ENCODE measurements around the gene AATF.

Gene AATF

DNA sequence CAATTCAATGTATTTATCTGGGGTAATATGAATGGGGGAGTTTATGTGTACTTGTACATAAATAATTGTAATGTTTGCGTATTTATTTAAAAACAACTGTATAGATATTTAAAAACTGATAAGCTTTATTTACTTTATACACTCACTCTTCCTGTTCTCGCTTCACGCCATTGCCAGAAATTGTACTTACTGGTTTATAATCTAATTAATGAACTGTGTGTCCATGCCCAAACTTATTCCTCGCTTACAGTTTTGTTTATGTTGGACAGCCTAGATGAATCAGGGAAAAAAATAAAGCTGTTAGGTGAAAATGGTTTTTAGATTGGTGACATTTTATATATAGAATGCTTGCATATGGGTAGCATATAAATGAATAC lies 30.8 kb downstream of the AATF start:
- no peak for DNase-seq (ENCODE audit: low read depth)

GRCh38 chr17:36980280-36980761 lies 31.6 kb downstream of the AATF start:
- no peak for DNase-seq (ENCODE audit: low read depth)

DNA sequence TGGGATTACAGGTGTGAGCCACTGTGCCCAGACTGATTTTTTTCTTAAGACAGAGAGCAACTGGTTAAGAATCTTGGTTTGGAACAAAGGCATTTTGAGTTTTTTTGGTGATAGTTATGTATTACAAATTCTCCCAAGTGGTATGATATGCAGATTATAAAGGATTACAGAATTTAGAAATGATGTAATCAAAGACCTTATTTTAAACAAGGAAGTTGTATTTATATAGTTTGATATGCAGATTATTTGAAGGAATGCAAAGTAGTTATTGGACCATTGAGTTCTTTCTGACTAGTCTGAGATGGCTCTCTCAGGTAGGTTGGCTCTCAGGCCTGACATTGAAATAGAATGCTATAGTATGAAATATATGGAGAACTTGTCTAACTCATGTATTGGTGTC lies 34.9 kb downstream of the AATF start:
- no peak for DNase-seq (ENCODE audit: low read depth)

- DNase-seq (ENCODE audit: low read depth) = no peak
Measured at GRCh38 chr17:36989173-36989572, 40.4 kb downstream of the AATF start.

DNA sequence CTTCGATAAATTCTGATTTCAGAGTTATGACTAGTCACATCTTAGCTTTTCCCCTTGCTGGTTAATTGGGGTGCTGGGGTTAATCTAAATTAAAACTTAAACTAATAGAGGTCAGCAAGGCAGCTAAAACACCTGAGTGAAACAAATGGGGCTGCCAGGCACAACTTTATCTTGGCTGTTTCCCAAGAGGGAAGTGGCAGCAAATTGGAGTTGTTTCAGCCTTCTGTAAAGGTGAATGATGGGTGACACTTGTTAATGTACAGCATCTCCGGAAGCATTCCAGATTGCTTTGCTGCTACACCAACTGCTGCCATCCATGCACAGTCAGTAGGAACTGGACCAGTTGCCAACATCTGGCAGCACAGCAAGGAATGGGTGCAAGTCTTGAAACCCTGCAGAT lies 43.9 kb downstream of the AATF start:
- no peak for DNase-seq (ENCODE audit: low read depth)

GRCh38 chr17:36993227-36993626 lies 44.5 kb downstream of the AATF start:
- no peak for DNase-seq (ENCODE audit: low read depth)

GRCh38 chr17:36994438-36994837 lies 45.7 kb downstream of the AATF start:
- DNase-seq (ENCODE audit: low read depth) = no peak

GRCh38 chr17:36999471-36999870 lies 50.7 kb downstream of the AATF start:
- DNase-seq (ENCODE audit: low read depth) = no peak

DNA sequence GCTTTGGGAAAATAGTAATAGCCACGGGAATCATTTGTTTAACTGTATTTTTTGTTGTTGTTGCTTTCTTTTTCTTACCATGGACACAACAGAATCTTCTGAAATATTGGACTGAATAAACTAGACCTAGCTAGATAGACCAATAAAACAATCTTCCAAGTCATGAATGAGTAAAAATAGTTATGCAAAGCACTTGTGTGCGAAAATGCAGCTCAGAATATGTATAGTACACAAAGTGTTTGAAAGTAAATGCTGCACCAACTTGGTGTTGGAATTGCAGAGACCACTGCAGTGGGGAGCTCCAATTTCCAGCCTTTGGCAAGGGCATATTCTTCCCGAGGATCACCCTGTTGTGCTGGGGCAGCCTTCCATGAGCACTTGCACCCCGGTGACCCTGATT lies 68.0 kb downstream of the AATF start:
- no peak for DNase-seq (ENCODE audit: low read depth)

DNA sequence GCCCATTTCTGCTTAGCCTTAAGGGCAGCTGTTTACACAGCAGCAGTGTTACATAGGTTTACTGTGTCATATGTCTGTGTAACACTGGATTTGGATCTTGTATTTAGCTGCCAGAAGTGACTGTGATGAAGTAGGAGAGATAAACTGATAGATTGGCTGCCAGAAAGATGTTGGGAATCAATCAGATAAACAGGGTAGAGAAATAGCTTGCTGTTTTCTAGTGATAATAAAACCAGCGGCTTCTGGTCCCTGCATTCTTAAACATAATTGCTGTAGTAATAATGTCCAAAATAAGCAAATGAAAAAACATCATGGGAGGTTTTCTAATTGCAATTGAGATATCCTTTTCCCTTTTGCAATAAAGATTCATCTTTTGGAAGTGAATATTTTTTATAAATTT lies 68.7 kb downstream of the AATF start:
- no peak for DNase-seq (ENCODE audit: low read depth)

DNA sequence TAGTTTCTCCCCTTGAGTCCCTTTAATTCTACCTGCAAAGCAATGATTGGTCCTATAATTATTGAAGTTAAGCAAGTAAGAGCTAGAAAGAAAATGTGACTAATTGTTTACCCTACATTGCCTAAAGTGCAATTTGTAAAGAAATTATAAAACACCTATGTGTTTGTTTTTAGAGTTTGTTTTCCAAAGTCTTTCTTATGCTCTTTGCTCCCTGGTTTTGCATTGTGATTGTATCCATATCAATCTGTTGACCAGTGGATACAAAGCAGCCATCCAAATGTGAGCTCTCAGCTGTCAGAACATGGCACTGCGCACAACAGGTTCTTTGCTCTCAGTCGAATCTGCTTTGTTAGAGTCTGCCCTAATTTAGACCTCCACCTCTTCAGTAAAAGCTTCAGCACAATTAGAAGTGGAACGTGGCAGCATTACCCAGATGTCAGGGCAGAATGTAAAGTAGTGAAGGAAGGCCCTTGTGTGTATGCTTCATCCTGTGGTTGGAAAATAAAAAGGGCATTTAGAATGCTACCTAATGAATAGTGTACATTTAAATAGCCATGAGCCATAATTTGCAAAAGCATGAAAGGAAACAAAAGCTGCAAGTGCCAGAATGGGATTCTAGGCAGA lies 70.5 kb downstream of the AATF start:
- DNase-seq (ENCODE audit: low read depth) = no peak

GRCh38 chr17:37019741-37020129 lies 71.0 kb downstream of the AATF start:
- DNase-seq (ENCODE audit: low read depth) = no peak

- no peak for DNase-seq (ENCODE audit: low read depth)
Measured at GRCh38 chr17:37024181-37024637, 75.5 kb downstream of the AATF start.

DNA sequence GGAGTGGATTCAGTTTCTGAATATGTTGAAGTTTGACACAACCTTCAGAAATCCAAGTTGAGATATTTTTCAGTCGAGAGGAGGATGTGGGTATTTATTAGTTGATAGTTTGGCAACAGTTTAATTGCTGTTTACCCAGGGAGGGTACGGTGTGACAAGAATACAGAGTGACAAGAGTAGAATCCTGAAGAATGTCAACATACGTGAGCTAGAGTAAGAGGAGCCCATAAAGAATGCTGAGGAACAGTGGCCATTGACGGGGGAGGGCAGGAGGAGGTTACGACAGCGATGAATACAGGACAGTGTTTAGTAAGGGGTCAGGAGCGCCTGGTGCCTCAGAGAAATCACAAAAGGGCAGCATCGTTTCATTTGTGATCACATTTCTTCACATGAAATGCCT lies 76.5 kb downstream of the AATF start:
- DNase-seq (ENCODE audit: low read depth) = no peak

DNA sequence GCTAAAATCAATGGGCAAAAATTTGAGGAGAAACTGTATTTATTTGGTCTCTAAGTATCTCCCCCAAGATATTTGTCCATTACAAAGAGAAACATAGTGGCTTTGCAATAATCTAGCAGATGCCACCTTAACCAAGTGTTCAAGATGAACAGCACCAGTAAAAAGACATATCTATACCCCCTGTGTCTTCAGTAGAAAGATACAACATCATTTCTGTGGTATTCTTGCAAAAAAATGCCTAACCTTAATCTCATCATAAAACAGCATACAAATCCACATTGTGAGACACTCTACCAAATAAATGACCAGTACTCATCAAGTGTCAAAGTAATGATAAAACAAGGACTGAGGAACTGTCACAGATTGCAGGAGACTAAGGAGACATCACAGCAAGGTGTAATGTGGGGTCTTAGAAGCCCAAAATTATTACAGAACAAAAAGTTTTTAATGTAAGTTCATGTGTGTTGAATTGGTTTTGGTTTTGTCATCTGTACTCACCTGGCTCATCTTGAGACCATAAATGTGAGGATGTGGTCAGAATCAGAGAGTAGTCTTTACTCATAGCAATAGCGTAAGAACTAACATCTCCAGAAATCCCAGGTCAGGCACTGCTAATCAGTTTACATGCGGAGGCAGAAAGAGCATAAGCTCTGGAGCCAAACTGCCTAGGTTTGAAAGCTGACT lies 77.2 kb downstream of the AATF start:
- DNase-seq (ENCODE audit: low read depth) = no peak

- no peak for DNase-seq (ENCODE audit: low read depth)
Measured at GRCh38 chr17:37026531-37026869, 77.7 kb downstream of the AATF start.

DNA sequence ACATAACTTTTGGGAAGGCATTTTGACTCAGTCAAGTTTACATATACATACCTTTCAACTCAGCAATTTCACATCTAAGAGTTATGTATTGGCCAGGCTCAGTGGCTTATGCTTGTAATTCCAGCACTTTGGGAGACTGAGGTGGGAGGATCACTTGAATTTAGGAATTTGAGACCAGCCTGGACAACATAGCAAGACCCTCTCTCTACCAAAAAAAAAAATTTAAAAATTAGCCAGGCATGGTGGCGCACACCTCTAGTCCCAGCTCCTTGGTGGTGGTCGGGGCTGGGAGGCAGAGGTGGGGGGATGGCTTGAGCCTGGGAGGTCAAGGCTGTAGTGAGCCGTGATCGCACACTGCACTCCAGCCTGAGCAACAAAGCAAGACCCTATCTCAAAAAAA lies 79.3 kb downstream of the AATF start:
- no peak for DNase-seq (ENCODE audit: low read depth)

DNA sequence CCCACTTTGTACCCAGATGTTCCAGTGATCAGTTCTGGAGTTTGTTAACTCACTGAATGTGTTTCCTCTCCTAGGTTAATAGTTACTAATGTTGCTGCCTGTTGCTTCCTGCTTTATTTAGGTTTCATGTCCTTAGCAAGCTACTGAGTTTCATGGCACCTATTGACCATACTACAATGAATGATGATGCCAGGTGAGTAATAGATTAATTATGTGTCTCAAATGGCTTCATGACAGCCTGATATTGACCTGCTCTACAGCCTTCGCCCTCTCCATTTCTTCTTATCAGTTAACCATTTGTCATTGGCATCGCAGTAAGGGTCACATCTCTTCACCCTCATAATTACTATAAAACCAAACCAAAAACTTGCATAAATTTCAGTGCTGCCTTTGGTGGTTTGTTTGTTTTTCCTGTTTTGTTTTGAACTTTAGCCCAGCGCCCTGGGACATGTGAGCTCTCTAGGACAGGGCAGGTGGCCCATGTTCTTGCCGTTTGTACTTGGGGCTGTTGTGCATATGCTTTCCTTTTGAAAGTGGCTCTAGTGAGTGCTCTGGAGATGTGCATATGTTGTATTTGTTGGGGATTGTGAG lies 82.8 kb downstream of the AATF start:
- DNase-seq (ENCODE audit: low read depth) = no peak

- DNase-seq (ENCODE audit: low read depth) = no peak
Measured at GRCh38 chr17:37037590-37038155, 88.9 kb downstream of the AATF start.

GRCh38 chr17:37039269-37039668 lies 90.5 kb downstream of the AATF start:
- DNase-seq (ENCODE audit: low read depth) = no peak

DNA sequence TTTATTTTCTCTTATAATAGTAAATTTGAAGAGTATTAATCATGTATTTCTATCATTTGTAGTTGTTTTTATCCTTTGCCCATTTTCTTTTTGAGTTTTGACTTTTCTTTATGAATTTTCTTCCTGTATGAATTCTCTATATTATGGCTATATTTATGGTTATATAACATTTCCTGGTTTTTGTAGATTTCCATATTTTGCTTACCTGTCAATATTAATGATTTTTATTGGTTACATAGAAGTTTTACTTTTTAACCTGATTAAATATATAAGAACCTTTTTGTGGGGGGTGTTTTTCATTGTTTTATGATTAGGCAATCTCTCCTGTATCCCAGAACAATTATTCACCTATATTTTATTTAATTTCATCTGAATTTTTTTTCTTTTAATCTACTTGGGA lies 93.2 kb downstream of the AATF start:
- DNase-seq (ENCODE audit: low read depth) = no peak

- no peak for DNase-seq (ENCODE audit: low read depth)
Measured at GRCh38 chr17:37043201-37043600, 94.4 kb downstream of the AATF start.

- no peak for DNase-seq (ENCODE audit: low read depth)
Measured at GRCh38 chr17:37045351-37045922, 96.7 kb downstream of the AATF start.

Measured in activated T-cell treated with anti-CD3 and anti-CD28 coated beads for 48 hours (primary cell).